ENCODE data around the gene GABBR2.

DNA sequence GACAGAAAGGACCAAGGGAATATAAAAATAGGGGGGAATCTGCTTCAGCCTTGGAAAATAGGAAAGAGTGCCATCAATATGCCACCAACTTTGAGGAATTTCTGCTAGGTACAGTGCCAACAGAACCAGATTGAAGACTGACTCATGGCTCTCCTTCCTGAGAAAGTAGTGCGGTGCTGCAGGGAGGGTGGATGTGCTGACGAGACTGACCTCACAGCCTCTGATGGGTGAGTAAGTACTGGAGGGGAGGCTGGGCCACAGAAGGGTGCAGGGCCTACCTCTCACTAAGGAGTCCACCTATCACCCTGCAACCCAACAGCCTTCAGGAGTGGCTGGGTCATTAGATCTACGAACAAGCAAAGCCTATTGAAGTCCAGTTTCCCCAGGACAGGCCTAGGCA is 187.6 kb downstream of the GABBR2 start:
- TF ChIP-seq, protein P1, sequence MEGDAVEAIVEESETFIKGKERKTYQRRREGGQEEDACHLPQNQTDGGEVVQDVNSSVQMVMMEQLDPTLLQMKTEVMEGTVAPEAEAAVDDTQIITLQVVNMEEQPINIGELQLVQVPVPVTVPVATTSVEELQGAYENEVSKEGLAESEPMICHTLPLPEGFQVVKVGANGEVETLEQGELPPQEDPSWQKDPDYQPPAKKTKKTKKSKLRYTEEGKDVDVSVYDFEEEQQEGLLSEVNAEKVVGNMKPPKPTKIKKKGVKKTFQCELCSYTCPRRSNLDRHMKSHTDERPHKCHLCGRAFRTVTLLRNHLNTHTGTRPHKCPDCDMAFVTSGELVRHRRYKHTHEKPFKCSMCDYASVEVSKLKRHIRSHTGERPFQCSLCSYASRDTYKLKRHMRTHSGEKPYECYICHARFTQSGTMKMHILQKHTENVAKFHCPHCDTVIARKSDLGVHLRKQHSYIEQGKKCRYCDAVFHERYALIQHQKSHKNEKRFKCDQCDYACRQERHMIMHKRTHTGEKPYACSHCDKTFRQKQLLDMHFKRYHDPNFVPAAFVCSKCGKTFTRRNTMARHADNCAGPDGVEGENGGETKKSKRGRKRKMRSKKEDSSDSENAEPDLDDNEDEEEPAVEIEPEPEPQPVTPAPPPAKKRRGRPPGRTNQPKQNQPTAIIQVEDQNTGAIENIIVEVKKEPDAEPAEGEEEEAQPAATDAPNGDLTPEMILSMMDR (IDR thresholded peaks at IDR 0.05): no peak
- no peak for TF ChIP-seq POLR2A (IDR thresholded peaks at IDR 0.05)

Measured in breast epithelium (tissue), 3 donors.